Smooth muscle cell (in vitro differentiated cells): ENCODE measurements around the gene GLIS1. TPM values are rescaled to one million over a fixed set of nuclear protein-coding genes. Genes with fewer than 3 reads are reported as not detected.

Source experiments
- DNase-seq: peaks from one replicate; lab custom pipeline; 2025; ENCODE audit not compliant: unreplicated experiment; lab: John Stamatoyannopoulos, UW
- H2AFZ ChIP-seq: fragments of 200-600 bp; sonication (generic); 2 replicates; pipeline ENCODE4 v1.6.0; 2016; ENCODE audit warnings: antibody characterized with exemption, low read depth, mild to moderate bottlenecking
- H3F3A ChIP-seq: fragments of 200-600 bp; sonication (generic); 2 replicates; pipeline ENCODE4 v1.6.0; 2017; ENCODE audit warnings: antibody characterized with exemption, low read depth
- H3K27ac ChIP-seq: fragments of 200-600 bp; sonication (generic); 2 replicates; pipeline ENCODE4 v1.5.1; 2016; ENCODE audit warnings: low read depth, mild to moderate bottlenecking
- H3K27me3 ChIP-seq: fragments of 200-600 bp; sonication (generic); 2 replicates; pipeline ENCODE4 v1.6.1; 2016; ENCODE audit warnings: low read depth, mild to moderate bottlenecking
- H3K36me3 ChIP-seq: fragments of 200-600 bp; sonication (generic); 2 replicates; pipeline ENCODE4 v1.5.1; 2016; ENCODE audit warnings: low read depth
- H3K4me1 ChIP-seq: fragments of 200-600 bp; sonication (generic); 2 replicates; pipeline ENCODE4 v1.5.1; 2016; ENCODE audit warnings: low read depth
- H3K4me2 ChIP-seq: fragments of 200-600 bp; sonication (generic); 2 replicates; pipeline ENCODE4 v1.6.0; 2016; ENCODE audit warnings: mild to moderate bottlenecking
- H3K4me3 ChIP-seq: fragments of 200-600 bp; sonication (generic); 2 replicates; pipeline ENCODE4 v1.5.1; 2016; ENCODE audit warnings: mild to moderate bottlenecking
- H3K79me2 ChIP-seq: fragments of 200-600 bp; sonication (generic); 2 replicates; pipeline ENCODE4 v1.6.0; 2016; ENCODE audit warnings: low read depth, mild to moderate bottlenecking
- H3K9ac ChIP-seq: fragments of 200-600 bp; sonication (generic); 2 replicates; pipeline ENCODE4 v1.6.0; 2016; ENCODE audit warnings: low read depth
- H3K9me3 ChIP-seq: fragments of 200-600 bp; sonication (generic); replicated peaks from 2 replicates; pipeline ENCODE4 v1.5.1; 2016; ENCODE audit warnings: low read depth
- H4K20me1 ChIP-seq: fragments of 200-600 bp; sonication (generic); 2 replicates; pipeline ENCODE4 v1.6.0; 2016; ENCODE audit warnings: low read depth
- CTCF ChIP-seq: fragments of 200-600 bp; sonication (generic); IDR thresholded peaks from 2 replicates; pipeline ENCODE4 v1.5.1; 2017; ENCODE audit warnings: borderline replicate concordance, mild to moderate bottlenecking, antibody characterized with exemption; ENCODE audit not compliant: insufficient read depth, poor library complexity, severe bottlenecking
- WGBS: methylation state at CpG from one replicate; pipeline ENCODE4 v1.1.7; 2016; ENCODE audit warnings: low lambda C conversion rate; 5-methylcytosine and 5-hydroxymethylcytosine counted together
- polyA plus RNA-seq: library from polyadenylated mRNA; unstranded; fragments of >200 nt; fragmentation: Nextera tagmentation; extraction: Ambion mirVana; gene quantifications from 2 replicates; pipeline ENCODE4 v1.2.1, GENCODE V29; 2016
- total RNA-seq: library from RNA; depleted of rRNA; stranded (reverse); fragments of >200 nt; gene quantifications from 2 replicates; pipeline ENCODE4 v1.2.3, GENCODE V29; 2014

GLIS1 gene
- total and polyA plus RNA-seq, 2 experiments from 2014 or later, result 0.36 to 4.9 TPM

- Histone ChIP-seq H3K27ac (no peak overlapping the region), H3K4me2 (no peak overlapping the region), H3K27me3 (no peaks in the 10 kb centered on the region), H3K4me1 (peaks cover 9% of the 10 kb centered on the region), H3K36me3 (no peaks in the 10 kb centered on the region), H3K9ac (no peak overlapping the region), H3K79me2 (peaks cover 5% of the 10 kb centered on the region), H4K20me1 (no peaks in the 10 kb centered on the region), H3K4me3 (no peak overlapping the region), H2AFZ (no peak overlapping the region), H3K9me3 (no peaks in the 10 kb centered on the region), H3F3A (no peaks in the 10 kb centered on the region)
- WGBS, result 95% methylated on average over 7 of the region's 7 CpGs
- no peak for DNase-seq
- TF ChIP-seq CTCF, result no peak
Observed at GRCh38 chr1:53727461-53728092, 11.4 kb downstream of the GLIS1 start.

DNA sequence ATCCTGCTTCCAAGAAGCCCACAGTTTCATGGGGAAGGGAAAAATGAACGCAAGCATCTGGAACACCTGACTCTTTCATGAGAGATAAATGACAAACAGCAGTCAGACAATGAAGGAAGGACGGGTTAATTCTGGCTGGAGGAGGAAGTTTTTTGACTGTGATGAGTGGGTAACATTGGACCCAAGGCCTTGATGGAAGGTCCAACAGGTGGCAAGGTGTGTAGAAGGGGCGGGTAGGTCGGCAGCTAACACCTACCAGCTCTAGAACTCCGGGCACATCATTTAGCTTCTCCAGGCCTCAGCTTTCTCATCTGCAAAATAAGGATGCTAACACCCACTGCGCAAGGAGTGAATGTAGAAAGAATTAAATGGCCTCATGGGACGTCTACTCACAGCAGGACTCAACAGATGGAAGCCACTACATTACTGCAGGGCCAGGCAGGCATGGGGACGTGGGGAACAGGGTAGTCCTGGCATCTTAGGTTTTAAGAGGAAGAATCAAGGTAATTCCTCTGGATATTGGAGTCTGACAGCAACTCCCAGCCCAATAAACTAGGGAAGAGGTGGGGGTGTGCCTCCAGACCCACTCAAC lies 12.9 kb downstream of the GLIS1 start:
- no peaks in the 10 kb centered on the region for H3K27me3 ChIP-seq
- H4K20me1 ChIP-seq, result no peaks in the 10 kb centered on the region
- 95% methylated on average over 8 of the region's 8 CpGs for WGBS
- H3F3A ChIP-seq, result no peaks in the 10 kb centered on the region
- no peak overlapping the region for H3K27ac ChIP-seq
- no peak for DNase-seq
- no peak overlapping the region for H3K4me3 ChIP-seq
- no peaks in the 10 kb centered on the region for H3K9me3 ChIP-seq
- no peaks in the 10 kb centered on the region for H3K36me3 ChIP-seq
- no peak overlapping the region for H3K4me2 ChIP-seq
- no peak for TF ChIP-seq CTCF
- H3K4me1 ChIP-seq, result peaks cover 9% of the 10 kb centered on the region
- peaks cover 5% of the 10 kb centered on the region for H3K79me2 ChIP-seq
- no peak overlapping the region for H2AFZ ChIP-seq
- no peak overlapping the region for H3K9ac ChIP-seq

- DNase-seq, result no peak
- Histone ChIP-seq H3K79me2 (peaks cover 5% of the 10 kb centered on the region), H3K4me2 (no peak overlapping the region)
Observed at GRCh38 chr1:53725238-53725689, 13.7 kb downstream of the GLIS1 start.

More at GRCh38 chr1:53725238-53725689, 13.7 kb downstream of the GLIS1 start:
- H3K27me3 ChIP-seq, result no peaks in the 10 kb centered on the region
- H3K4me1 ChIP-seq, result peaks cover 9% of the 10 kb centered on the region
- peak; percentile 12 for TF ChIP-seq CTCF
- H3K9ac ChIP-seq, result no peak overlapping the region
- no peaks in the 10 kb centered on the region for H3K36me3 ChIP-seq
- H2AFZ ChIP-seq, result no peak overlapping the region
- no peaks in the 10 kb centered on the region for H3F3A ChIP-seq
- peak overlapping the region; percentile 23 for H3K27ac ChIP-seq
- no peaks in the 10 kb centered on the region for H3K9me3 ChIP-seq
- WGBS, result 35% methylated on average over 6 of the region's 6 CpGs
- H4K20me1 ChIP-seq, result no peaks in the 10 kb centered on the region
- H3K4me3 ChIP-seq, result no peak overlapping the region
